ENCODE results near the gene COL19A1.

DNA sequence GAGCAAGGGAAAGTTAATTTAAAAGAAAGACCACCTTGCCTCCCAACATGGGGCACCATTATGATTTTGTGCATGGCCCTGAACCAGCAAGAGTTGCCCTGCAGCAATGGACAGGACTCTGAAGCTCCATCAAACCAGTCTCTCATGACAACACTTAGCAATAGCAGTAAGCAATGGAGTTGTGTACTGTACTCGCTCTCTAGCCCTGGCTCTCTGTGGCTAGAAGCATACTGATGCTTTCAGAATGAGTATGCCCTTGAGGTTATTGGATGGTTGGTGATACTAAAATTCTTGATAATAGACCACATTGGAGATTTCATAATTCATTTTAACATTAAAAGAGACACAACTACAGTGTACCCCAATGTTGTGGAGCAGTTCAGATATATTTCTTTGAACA is 46.3 kb upstream of the COL19A1 start:
- TF ChIP-seq, protein P1, sequence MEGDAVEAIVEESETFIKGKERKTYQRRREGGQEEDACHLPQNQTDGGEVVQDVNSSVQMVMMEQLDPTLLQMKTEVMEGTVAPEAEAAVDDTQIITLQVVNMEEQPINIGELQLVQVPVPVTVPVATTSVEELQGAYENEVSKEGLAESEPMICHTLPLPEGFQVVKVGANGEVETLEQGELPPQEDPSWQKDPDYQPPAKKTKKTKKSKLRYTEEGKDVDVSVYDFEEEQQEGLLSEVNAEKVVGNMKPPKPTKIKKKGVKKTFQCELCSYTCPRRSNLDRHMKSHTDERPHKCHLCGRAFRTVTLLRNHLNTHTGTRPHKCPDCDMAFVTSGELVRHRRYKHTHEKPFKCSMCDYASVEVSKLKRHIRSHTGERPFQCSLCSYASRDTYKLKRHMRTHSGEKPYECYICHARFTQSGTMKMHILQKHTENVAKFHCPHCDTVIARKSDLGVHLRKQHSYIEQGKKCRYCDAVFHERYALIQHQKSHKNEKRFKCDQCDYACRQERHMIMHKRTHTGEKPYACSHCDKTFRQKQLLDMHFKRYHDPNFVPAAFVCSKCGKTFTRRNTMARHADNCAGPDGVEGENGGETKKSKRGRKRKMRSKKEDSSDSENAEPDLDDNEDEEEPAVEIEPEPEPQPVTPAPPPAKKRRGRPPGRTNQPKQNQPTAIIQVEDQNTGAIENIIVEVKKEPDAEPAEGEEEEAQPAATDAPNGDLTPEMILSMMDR (IDR thresholded peaks at IDR 0.05) = no peak
- no peak for TF ChIP-seq POLR2A (IDR thresholded peaks at IDR 0.05)
